Measurements from ENCODE around the gene NCKAP5.

NCKAP5 gene

GRCh38 chr2:133255360-133255759 lies 312.9 kb downstream of the NCKAP5 start:
- POLR2A ChIA-PET, result no interaction called here
- CTCF ChIA-PET, result no interaction called here
- DNase-seq (ENCODE audit: extremely low spot score), result no peak
- TF ChIP-seq CTCF (IDR thresholded peaks at IDR 0.05; ENCODE audit: control extremely low read depth, extremely low read depth, low read depth, missing control alignments), result no peak

- ChIA-PET CTCF (interaction anchor here (1.8 kb wide), 1 partner anchor 10 kb away, joined by 5 read pairs; no protein-coding TSS in a partner anchor), POLR2A (no interaction called here)
- no peak for DNase-seq (ENCODE audit: extremely low spot score)
- no peak for TF ChIP-seq CTCF (IDR thresholded peaks at IDR 0.05; ENCODE audit: control extremely low read depth, extremely low read depth, low read depth, missing control alignments)
Measured at GRCh38 chr2:133253793-133254192, 314.5 kb downstream of the NCKAP5 start.

- TF ChIP-seq CTCF (IDR thresholded peaks at IDR 0.05; ENCODE audit: control extremely low read depth, extremely low read depth, low read depth, missing control alignments), result no peak
- no peak for DNase-seq (ENCODE audit: extremely low spot score)
- CTCF ChIA-PET, result interaction anchor here (1.8 kb wide), 1 partner anchor 9 kb away, joined by 5 read pairs; no protein-coding TSS in a partner anchor
- POLR2A ChIA-PET, result no interaction called here
Measured at GRCh38 chr2:133252780-133253355, 315.4 kb downstream of the NCKAP5 start.

GRCh38 chr2:133249362-133249761 lies 318.9 kb downstream of the NCKAP5 start:
- ChIA-PET CTCF (interaction anchor here (1.0 kb wide), 1 partner anchor 11 kb away, joined by 4 read pairs; no protein-coding TSS in a partner anchor), POLR2A (no interaction called here)
- no peak for DNase-seq (ENCODE audit: extremely low spot score)
- no peak for TF ChIP-seq CTCF (IDR thresholded peaks at IDR 0.05; ENCODE audit: control extremely low read depth, extremely low read depth, low read depth, missing control alignments)

- DNase-seq (ENCODE audit: extremely low spot score), result no peak
- POLR2A ChIA-PET, result no interaction called here
Measured at GRCh38 chr2:133248264-133248663, 320.0 kb downstream of the NCKAP5 start.

GRCh38 chr2:133247631-133248030 lies 320.6 kb downstream of the NCKAP5 start:
- TF ChIP-seq CTCF (IDR thresholded peaks at IDR 0.05; ENCODE audit: control extremely low read depth, extremely low read depth, low read depth, missing control alignments), result no peak
- DNase-seq (ENCODE audit: extremely low spot score), result no peak
- POLR2A ChIA-PET, result no interaction called here
- CTCF ChIA-PET, result no interaction called here

More at GRCh38 chr2:133248264-133248663, 320.0 kb downstream of the NCKAP5 start:
- CTCF ChIA-PET, result no interaction called here
- TF ChIP-seq CTCF (IDR thresholded peaks at IDR 0.05; ENCODE audit: control extremely low read depth, extremely low read depth, low read depth, missing control alignments), result no peak
